Endothelial cell of umbilical vein (primary cell): ENCODE data around the gene CHMP5.

Experiments used
- EZH2 ChIP-seq: IDR thresholded peaks from 2 replicates; pipeline ENCODE4 v1.6.1; 2012; ENCODE audit warnings: borderline replicate concordance, low read depth, mild to moderate bottlenecking, moderate library complexity, low read length, inconsistent platforms; ENCODE audit not compliant: severe bottlenecking
- POLR2A ChIP-seq: IDR thresholded peaks from 2 replicates; pipeline ENCODE4 v1.6.1; 2012; ENCODE audit warnings: low read depth, mild to moderate bottlenecking, control low read depth, low read length
- POLR2AphosphoS5 ChIP-seq: IDR thresholded peaks from 2 replicates; pipeline ENCODE4 v1.6.1; 2012; ENCODE audit warnings: low read depth, mild to moderate bottlenecking, control low read depth, low read length, moderate library complexity; ENCODE audit not compliant: insufficient read depth
- TF ChIP-seq, protein P1 (sequence below), 2 donors: IDR thresholded peaks; 1 replicate in 1 of 2; 2 replicates in 1 of 2; pipeline ENCODE4 v1.5.1; 2011; ENCODE audit warnings: low read length in 2 of 2, mild to moderate bottlenecking in 2 of 2, moderate library complexity in 2 of 2, control low read depth in 1 of 2, inconsistent platforms in 1 of 2, low read depth in 1 of 2; ENCODE audit not compliant: insufficient read depth in 1 of 2; ENCODE audit errors: extremely low read depth in 1 of 2

DNA sequence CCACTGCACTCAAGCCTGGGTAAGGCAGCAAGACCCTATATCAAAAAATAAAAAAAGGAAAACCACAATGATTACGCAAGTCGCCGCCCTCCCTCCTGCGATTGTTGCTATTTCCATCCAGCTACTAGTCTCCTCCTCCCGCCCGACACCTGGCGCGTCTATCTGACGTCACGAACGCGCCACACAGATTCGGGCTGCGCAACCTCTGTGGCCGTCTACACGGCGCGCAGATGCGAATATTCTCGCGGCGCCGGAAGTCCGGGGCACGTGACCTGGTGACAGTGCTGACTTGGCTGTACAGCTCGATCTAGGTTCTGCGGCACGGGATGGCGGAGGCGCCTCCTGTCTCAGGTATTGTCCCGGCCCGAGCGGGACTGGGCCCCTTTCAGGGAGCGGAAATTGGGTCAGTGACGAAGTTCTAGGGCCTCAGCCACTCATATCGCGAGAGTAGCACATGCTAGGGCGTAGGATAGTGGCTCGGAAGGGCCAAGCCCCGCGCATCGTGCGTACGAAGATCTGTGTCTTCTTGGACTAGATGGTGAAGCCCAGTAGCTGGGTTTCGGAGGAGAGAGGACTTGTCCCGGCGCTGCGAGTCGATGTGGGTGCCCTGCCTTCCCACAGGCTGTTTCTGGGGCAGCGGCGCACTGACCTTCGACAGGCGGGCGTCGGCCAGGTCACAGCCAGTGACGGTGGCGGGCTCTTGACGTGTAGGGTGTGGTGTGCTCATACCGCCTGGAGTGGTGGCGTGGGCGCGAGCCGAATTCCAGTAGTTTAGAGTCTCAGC, 25.6 kb downstream of the CHMP5 start, which contains the start of gene NFX1:
- TF ChIP-seq, protein P1, sequence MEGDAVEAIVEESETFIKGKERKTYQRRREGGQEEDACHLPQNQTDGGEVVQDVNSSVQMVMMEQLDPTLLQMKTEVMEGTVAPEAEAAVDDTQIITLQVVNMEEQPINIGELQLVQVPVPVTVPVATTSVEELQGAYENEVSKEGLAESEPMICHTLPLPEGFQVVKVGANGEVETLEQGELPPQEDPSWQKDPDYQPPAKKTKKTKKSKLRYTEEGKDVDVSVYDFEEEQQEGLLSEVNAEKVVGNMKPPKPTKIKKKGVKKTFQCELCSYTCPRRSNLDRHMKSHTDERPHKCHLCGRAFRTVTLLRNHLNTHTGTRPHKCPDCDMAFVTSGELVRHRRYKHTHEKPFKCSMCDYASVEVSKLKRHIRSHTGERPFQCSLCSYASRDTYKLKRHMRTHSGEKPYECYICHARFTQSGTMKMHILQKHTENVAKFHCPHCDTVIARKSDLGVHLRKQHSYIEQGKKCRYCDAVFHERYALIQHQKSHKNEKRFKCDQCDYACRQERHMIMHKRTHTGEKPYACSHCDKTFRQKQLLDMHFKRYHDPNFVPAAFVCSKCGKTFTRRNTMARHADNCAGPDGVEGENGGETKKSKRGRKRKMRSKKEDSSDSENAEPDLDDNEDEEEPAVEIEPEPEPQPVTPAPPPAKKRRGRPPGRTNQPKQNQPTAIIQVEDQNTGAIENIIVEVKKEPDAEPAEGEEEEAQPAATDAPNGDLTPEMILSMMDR (IDR thresholded peaks at IDR 0.05; ENCODE audit: extremely low read depth in 1 of 2, insufficient read depth in 1 of 2, low read depth in 1 of 2, low read length in 2 of 2), result no peak
- TF ChIP-seq POLR2A (peak; percentile 95), EZH2 (no peak), POLR2AphosphoS5 (peak; percentile 90)
